Small intestine (tissue), 7 donors: ENCODE results near the gene ATRIP. TPM values are rescaled to one million over a fixed set of nuclear protein-coding genes. Genes with fewer than 3 reads are reported as not detected.

ENCODE experiments used
- DNase-seq, 2 donors: peaks; one replicate each; pipeline versions ENCODE4 v3.0.0 to v3.0.0-alpha.2; 2013
- FAIRE-seq: peaks from 2 replicates; lab custom pipeline; 2012; peaks lifted over from hg19 to GRCh38; lab: Jason Lieb, UNC
- H3K27ac ChIP-seq, 3 donors: one replicate each; pipeline ENCODE4 v1.5.1; 2013; ENCODE audit warnings: low read length in 2 of 3, mild to moderate bottlenecking in 2 of 3, control low read depth in 1 of 3, inconsistent platforms in 1 of 3, low read depth in 1 of 3, moderate library complexity in 1 of 3
- H3K27me3 ChIP-seq, 3 donors: one replicate each; pipeline ENCODE4 v1.6.1; 2013; ENCODE audit warnings: low read length in 3 of 3, inconsistent platforms in 1 of 3; ENCODE audit not compliant: control insufficient read depth in 3 of 3, insufficient read depth in 3 of 3
- H3K36me3 ChIP-seq, 3 donors: one replicate each; pipeline ENCODE4 v1.6.1; 2013; ENCODE audit warnings: low read length in 3 of 3, inconsistent platforms in 1 of 3, low read depth in 1 of 3, mild to moderate bottlenecking in 1 of 3, moderate library complexity in 1 of 3; ENCODE audit not compliant: control insufficient read depth in 3 of 3, insufficient read depth in 2 of 3
- H3K4me1 ChIP-seq, 3 donors: one replicate each; pipeline ENCODE4 v1.6.1; 2013; ENCODE audit warnings: low read length in 2 of 3, inconsistent platforms in 1 of 3, low read depth in 1 of 3, mild to moderate bottlenecking in 1 of 3, moderate library complexity in 1 of 3; ENCODE audit not compliant: control insufficient read depth in 3 of 3, insufficient read depth in 2 of 3
- H3K4me3 ChIP-seq, 3 donors: one replicate each; pipeline ENCODE4 v1.5.1; 2013; ENCODE audit warnings: low read length in 3 of 3, control low read depth in 1 of 3, inconsistent platforms in 1 of 3, low read depth in 1 of 3, mild to moderate bottlenecking in 1 of 3, moderate library complexity in 1 of 3
- H3K9me3 ChIP-seq, 2 donors: one replicate each; pipeline ENCODE4 v1.6.1; 2013; ENCODE audit warnings: low read depth in 1 of 2, low read length in 1 of 2; ENCODE audit not compliant: control insufficient read depth in 2 of 2, insufficient read depth in 1 of 2
- WGBS, 3 donors: extraction: QIAGEN DNeasy Blood & Tissue Kit; methylation state at CpG; one replicate each; pipeline ENCODE4 v1.1.7; 2013; 5-methylcytosine and 5-hydroxymethylcytosine counted together
- polyA plus RNA-seq, 4 donors: library from polyadenylated mRNA; stranded (reverse) in 3 of 4; unstranded in 1 of 4; fragments of 200-250 nt in 3 of 4; fragments of 120-200 nt in 1 of 4; gene quantifications; one replicate each; pipeline versions ENCODE4 v1.2.1 to v1.2.3, GENCODE V29; 2013
- donor health status: healthy with polysubstance abuse.
- donor health status: control.
- donor health status: control.
- donor health status: Bipolar disorder and iron deficiency.
- donor health status: healthy.

Gene ATRIP
- polyA plus RNA-seq, 4 donors: 1.1 to 6.8 (median 3.2) TPM

- peaks cover 3 to 48% (median 6%) of the 10 kb centered on the region in 3 donors for H3K4me1 ChIP-seq
- peak overlapping the region; percentile 1 to 91 (median 21) for H3K27ac ChIP-seq
- H3K9me3 ChIP-seq: no peaks in the 10 kb centered on the region
- FAIRE-seq: no peak
- no peak overlapping the region for H3K4me3 ChIP-seq
- DNase-seq: peak; percentile 90 to 94
- H3K36me3 ChIP-seq: peaks cover 0 to 34% (median 2%) of the 10 kb centered on the region in 3 donors
- no peaks in the 10 kb centered on the region for H3K27me3 ChIP-seq
- 40 to 46% (median 45%) methylated on average over 7 of the region's 7 CpGs for WGBS, 3 donors
These were observed 10.6 kb upstream of the ATRIP start for GRCh38 chr3:48435774-48436476.

GRCh38 chr3:48436477-48436787, 10.1 kb upstream of the ATRIP start:
- Histone ChIP-seq H3K4me3 (no peak overlapping the region), H3K36me3 (peaks cover 0 to 29% (median 2%) of the 10 kb centered on the region in 3 donors), H3K27ac (no peak overlapping the region), H3K9me3 (no peaks in the 10 kb centered on the region), H3K27me3 (no peaks in the 10 kb centered on the region), H3K4me1 (peaks cover 3 to 43% (median 6%) of the 10 kb centered on the region in 3 donors)
- 0 to 92% (median 78%) methylated on average over 1 of the region's 1 CpG for WGBS, 3 donors
- DNase-seq (no peak), FAIRE-seq (no peak)

GRCh38 chr3:48436855-48437254, 9.7 kb upstream of the ATRIP start:
- no peak overlapping the region for H3K27ac ChIP-seq
- H3K4me3 ChIP-seq: no peak overlapping the region
- no peaks in the 10 kb centered on the region for H3K9me3 ChIP-seq
- peaks cover 6 to 42% (median 7%) of the 10 kb centered on the region in 3 donors for H3K4me1 ChIP-seq
- 86 to 87% (median 86%) methylated on average over 7 of the region's 7 CpGs for WGBS, 3 donors
- no peaks in the 10 kb centered on the region for H3K27me3 ChIP-seq
- FAIRE-seq: no peak
- DNase-seq: no peak
- H3K36me3 ChIP-seq: peaks cover 0 to 28% (median 5%) of the 10 kb centered on the region in 3 donors

GRCh38 chr3:48437812-48438211, 8.7 kb upstream of the ATRIP start:
- FAIRE-seq (no peak), DNase-seq (no peak)
- H3K4me3 ChIP-seq: no peak overlapping the region
- WGBS, 3 donors: 83 to 89% (median 88%) methylated on average over 4 of the region's 4 CpGs
- peaks cover 0 to 26% (median 8%) of the 10 kb centered on the region in 3 donors for H3K36me3 ChIP-seq
- no peaks in the 10 kb centered on the region for H3K9me3 ChIP-seq
- H3K4me1 ChIP-seq: peaks cover 8 to 33% (median 9%) of the 10 kb centered on the region in 3 donors
- H3K27ac ChIP-seq: no peak overlapping the region
- H3K27me3 ChIP-seq: no peaks in the 10 kb centered on the region

- H3K9me3 ChIP-seq: no peaks in the 10 kb centered on the region
- H3K27ac ChIP-seq: peak within 1 kb of the TSS; percentile 87 to 97 (median 94)
- H3K4me3 ChIP-seq: peak within 1 kb of the TSS; percentile 80 to 92 (median 88)
- WGBS, 3 donors: 0 to 1% (median 0%) methylated on average over 54 of the region's 54 CpGs
- H3K36me3 ChIP-seq: peaks cover 2 to 26% (median 8%) of the 10 kb centered on the region in 3 donors
- FAIRE-seq (peak; percentile 61), DNase-seq (peak; percentile 99)
- H3K27me3 ChIP-seq: no peaks in the 10 kb centered on the region
- H3K4me1 ChIP-seq: peaks cover 2 to 13% (median 6%) of the 10 kb centered on the region in 3 donors
These were observed 6.5 kb upstream of the ATRIP start, which contains the start of the genes CCDC51 and TMA7 for GRCh38 chr3:48439820-48440589. Gene CCDC51, minus strand, starts transcription at chr3:48440119. Its CDS starts 4,991 bp downstream, at chr3:48435128. Gene TMA7, plus strand, starts transcription at chr3:48440257. Its CDS starts 40 bp downstream, at chr3:48440297.

GRCh38 chr3:48440590-48440958, 6.0 kb upstream of the ATRIP start:
- peak; percentile 37 to 73 for DNase-seq
- no peak for FAIRE-seq

GRCh38 chr3:48441940-48442339, 4.6 kb upstream of the ATRIP start:
- H3K4me1 ChIP-seq: peaks cover 2 to 9% (median 6%) of the 10 kb centered on the region in 3 donors
- H3K27ac ChIP-seq: peak overlapping the region in 1 of 3 donors; percentile 17
- no peaks in the 10 kb centered on the region for H3K27me3 ChIP-seq
- DNase-seq (no peak), FAIRE-seq (no peak)
- 67 to 75% (median 71%) methylated on average over 6 of the region's 6 CpGs for WGBS, 3 donors
- peaks cover 2 to 24% (median 8%) of the 10 kb centered on the region in 3 donors for H3K36me3 ChIP-seq
- H3K9me3 ChIP-seq: no peaks in the 10 kb centered on the region
- H3K4me3 ChIP-seq: peak overlapping the region in 2 of 3 donors; percentile 0 to 20

More at GRCh38 chr3:48440590-48440958, 6.0 kb upstream of the ATRIP start:
- H3K4me1 ChIP-seq: peaks cover 2 to 7% (median 6%) of the 10 kb centered on the region in 3 donors
- H3K9me3 ChIP-seq: no peaks in the 10 kb centered on the region
- H3K4me3 ChIP-seq: peak overlapping the region; percentile 80 to 92 (median 88)
- peaks cover 2 to 24% (median 8%) of the 10 kb centered on the region in 3 donors for H3K36me3 ChIP-seq
- WGBS, 3 donors: 0 to 2% (median 1%) methylated on average over 21 of the region's 21 CpGs
- peak overlapping the region; percentile 87 to 97 (median 94) for H3K27ac ChIP-seq
- no peaks in the 10 kb centered on the region for H3K27me3 ChIP-seq

GRCh38 chr3:48445277-48445882, 1.2 kb upstream of the ATRIP start:
- WGBS, 3 donors: 75 to 84% (median 76%) methylated on average over 6 of the region's 6 CpGs
- Histone ChIP-seq H3K27ac (no peak overlapping the region), H3K36me3 (peaks cover 2 to 24% (median 8%) of the 10 kb centered on the region in 3 donors), H3K4me3 (no peak overlapping the region), H3K9me3 (no peaks in the 10 kb centered on the region), H3K27me3 (no peaks in the 10 kb centered on the region), H3K4me1 (peaks cover 2 to 16% (median 6%) of the 10 kb centered on the region in 3 donors)
- FAIRE-seq (no peak), DNase-seq (no peak)
